Type B pancreatic cell (in vitro differentiated cells): ENCODE results near the gene ZBED4. TPM values are rescaled to one million over a fixed set of nuclear protein-coding genes. Genes with fewer than 3 reads are reported as not detected.

Source experiments
- DNase-seq: peaks from one replicate; pipeline ENCODE4 v3.0.0; 2021; ENCODE audit warnings: mixed read lengths; ENCODE audit not compliant: unreplicated experiment; ENCODE audit errors: extremely low spot score
- H3K27ac Mint-ChIP-seq: 2 replicates; pipeline ENCODE4 v1.8.0; 2021; ENCODE audit warnings: mild to moderate bottlenecking, mixed read lengths
- H3K27me3 Mint-ChIP-seq: 2 replicates; pipeline ENCODE4 v1.8.0; 2021; ENCODE audit warnings: mixed read lengths
- H3K36me3 Mint-ChIP-seq: 2 replicates; pipeline ENCODE4 v1.8.0; 2021; ENCODE audit warnings: mixed read lengths
- H3K4me1 Mint-ChIP-seq: one replicate; pipeline ENCODE4 v1.8.0; 2021; ENCODE audit warnings: mixed read lengths; ENCODE audit not compliant: unreplicated experiment
- H3K4me3 Mint-ChIP-seq: 2 replicates; pipeline ENCODE4 v1.8.0; 2021; ENCODE audit warnings: mild to moderate bottlenecking, mixed read lengths
- H3K9me3 Mint-ChIP-seq: 2 replicates; pipeline ENCODE4 v1.8.0; 2021; ENCODE audit warnings: mixed read lengths
- CTCF ChIP-seq: fragments of 200-600 bp; sonication (generic); conservative IDR thresholded peaks from 2 replicates; pipeline ENCODE4 v1.5.0; 2021; ENCODE audit warnings: antibody characterized with exemption, mild to moderate bottlenecking
- total RNA-seq: library from RNA; stranded (reverse); gene quantifications from 2 replicates; pipeline ENCODE4 v1.2.1, GENCODE V29; 2021; ENCODE audit warnings: low replicate concordance

Gene ZBED4
- total RNA-seq, 1 donor from 2014 or later, result 29.1 TPM

- Mint-ChIP-seq H3K4me1 (no peaks in the 10 kb centered on the region), H3K36me3 (peaks cover 73% of the 10 kb centered on the region), H3K27me3 (no peaks in the 10 kb centered on the region), H3K4me3 (no peak overlapping the region), H3K9me3 (peaks cover 6% of the 10 kb centered on the region), H3K27ac (no peak overlapping the region)
- DNase-seq, result no peak
- TF ChIP-seq CTCF, result no peak
Observed at GRCh38 chr22:49885881-49886280, 32.2 kb downstream of the ZBED4 start.

- no peaks in the 10 kb centered on the region for H3K4me1 Mint-ChIP-seq
- peaks cover 11% of the 10 kb centered on the region for H3K9me3 Mint-ChIP-seq
- peaks cover 79% of the 10 kb centered on the region for H3K36me3 Mint-ChIP-seq
- no peak for TF ChIP-seq CTCF
- H3K27ac Mint-ChIP-seq, result no peak overlapping the region
- no peak overlapping the region for H3K4me3 Mint-ChIP-seq
- H3K27me3 Mint-ChIP-seq, result no peaks in the 10 kb centered on the region
- DNase-seq, result no peak
Observed at GRCh38 chr22:49886346-49887063, 32.9 kb downstream of the ZBED4 start.

- no peak overlapping the region for H3K27ac Mint-ChIP-seq
- H3K4me3 Mint-ChIP-seq, result no peak overlapping the region
- TF ChIP-seq CTCF, result no peak
- H3K27me3 Mint-ChIP-seq, result no peaks in the 10 kb centered on the region
- no peak for DNase-seq
- no peaks in the 10 kb centered on the region for H3K4me1 Mint-ChIP-seq
- H3K9me3 Mint-ChIP-seq, result peaks cover 12% of the 10 kb centered on the region
- H3K36me3 Mint-ChIP-seq, result peaks cover 82% of the 10 kb centered on the region
Observed at GRCh38 chr22:49887064-49887451, 33.4 kb downstream of the ZBED4 start.

- H3K27ac Mint-ChIP-seq, result no peak overlapping the region
- H3K27me3 Mint-ChIP-seq, result no peaks in the 10 kb centered on the region
- peaks cover 77% of the 10 kb centered on the region for H3K36me3 Mint-ChIP-seq
- no peak overlapping the region for H3K4me3 Mint-ChIP-seq
- no peak for DNase-seq
- no peaks in the 10 kb centered on the region for H3K4me1 Mint-ChIP-seq
- TF ChIP-seq CTCF, result no peak
- peaks cover 9% of the 10 kb centered on the region for H3K9me3 Mint-ChIP-seq
Observed at GRCh38 chr22:49887702-49888101, 34.1 kb downstream of the ZBED4 start.

- Mint-ChIP-seq H3K36me3 (peaks cover 69% of the 10 kb centered on the region), H3K4me1 (no peaks in the 10 kb centered on the region), H3K27me3 (no peaks in the 10 kb centered on the region), H3K9me3 (peaks cover 6% of the 10 kb centered on the region), H3K27ac (no peak overlapping the region), H3K4me3 (no peak overlapping the region)
- no peak for TF ChIP-seq CTCF
- no peak for DNase-seq
Observed at GRCh38 chr22:49889071-49889470, 35.4 kb downstream of the ZBED4 start.
